ENCODE data around the gene ADAMTS8. TPM values are rescaled to one million over a fixed set of nuclear protein-coding genes. Genes with fewer than 3 reads are reported as not detected.

ADAMTS8 gene
- 0.05 TPM in 1 of 3 replicates, not detected in the others for polyA plus RNA-seq
- not detected for polyA plus RNA-seq (2011; ENCODE audit: low read depth)
- not detected in 2 replicates for polyA plus RNA-seq (2011; cell fraction: cytosol; rRNA removed)
- polyA plus RNA-seq (2011; cell fraction: nucleus; rRNA removed): 0.08 and 0.09 TPM in 2 replicates
- polyA plus RNA-seq (2012; ENCODE audit: low replicate concordance): not detected in 2 replicates
- 0.20 TPM in 1 of 3 replicates, not detected in the others for polyA minus RNA-seq
- not detected for polyA minus RNA-seq (2011; cell fraction: cytosol; rRNA and poly(A)+ RNA removed)
- polyA minus RNA-seq (2011; cell fraction: nucleus; rRNA and poly(A)+ RNA removed): not detected in 2 replicates

GRCh38 chr11:130428316-130429119, at the start of gene ADAMTS8:
Gene ADAMTS8, minus strand, starts transcription at chr11:130428609. Its CDS starts 323 bp downstream, at chr11:130428286.
- no peak within 1 kb of the TSS for H2AFZ ChIP-seq (ENCODE audit: control insufficient read depth, low read length)
- peak within 1 kb of the TSS; percentile 41 for H3K4me2 ChIP-seq (ENCODE audit: control insufficient read depth, extremely low read depth, insufficient read depth, low read depth, low read length)

GRCh38 chr11:130477586-130478203, 49.3 kb upstream of the ADAMTS8 start:
- Histone ChIP-seq H3K9me1 (ENCODE audit: control insufficient read depth, extremely low read depth, insufficient read depth, low read length) (no peaks in the 10 kb centered on the region), H2AFZ (ENCODE audit: control insufficient read depth, low read length) (no peak overlapping the region), H3K4me1 (ENCODE audit: control insufficient read depth, extremely low read depth, insufficient read depth, low read length) (no peaks in the 10 kb centered on the region), H3K27me3 (ENCODE audit: control insufficient read depth, extremely low read depth, insufficient read depth, low read length) (no peaks in the 10 kb centered on the region), H3K79me2 (ENCODE audit: control insufficient read depth, insufficient read depth, low read length) (no peaks in the 10 kb centered on the region), H3K4me2 (ENCODE audit: control insufficient read depth, extremely low read depth, insufficient read depth, low read depth, low read length) (no peak overlapping the region), H3K9ac (ENCODE audit: control insufficient read depth, extremely low read depth, insufficient read depth, low read length) (no peak overlapping the region), H4K20me1 (ENCODE audit: control insufficient read depth, extremely low read depth, insufficient read depth, low read length) (no peaks in the 10 kb centered on the region), H3K27ac (ENCODE audit: control insufficient read depth, insufficient read depth, low read length) (no peak overlapping the region), H3K36me3 (ENCODE audit: control insufficient read depth in 2 of 2, extremely low read depth in 1 of 2, insufficient read depth in 2 of 2, low read length in 2 of 2) (no peaks in the 10 kb centered on the region), H3K4me3 (ENCODE audit: control insufficient read depth in 2 of 3, extremely low read depth in 1 of 3, insufficient read depth in 2 of 3, low read depth in 1 of 3, low read length in 3 of 3) (no peak overlapping the region), H3K9me3 (ENCODE audit: control insufficient read depth, low read depth, low read length) (no peaks in the 10 kb centered on the region)
- dilution Hi-C loops (cut with MboI; ENCODE audit: extremely low pct_ligation_motif_present, low sequenced_read_pairs): no loop called here
- FAIRE-seq (no peak), DNase-seq (ENCODE audit: low read depth, low spot score) (no peak)
- TF ChIP-seq EZH2 (IDR thresholded peaks at IDR 0.05; ENCODE audit: low read length) (no peak), CTCF (optimal IDR thresholded peaks at IDR 0.05 in 1 of 3, IDR thresholded peaks at IDR 0.05 in 1 of 3, conservative IDR thresholded peaks at IDR 0.05 in 1 of 3; ENCODE audit: extremely low read depth in 1 of 3, insufficient read depth in 2 of 3, low read length in 3 of 3) (no peak)

More at GRCh38 chr11:130428316-130429119, at the start of gene ADAMTS8:
- no peaks in the 10 kb centered on the region for H3K79me2 ChIP-seq (ENCODE audit: control insufficient read depth, insufficient read depth, low read length)
- peak within 1 kb of the TSS in 2 of 3 experiments; percentile 14 to 34 for H3K4me3 ChIP-seq (ENCODE audit: control insufficient read depth in 2 of 3, extremely low read depth in 1 of 3, insufficient read depth in 2 of 3, low read depth in 1 of 3, low read length in 3 of 3)
- dilution Hi-C loops (cut with MboI; ENCODE audit: extremely low pct_ligation_motif_present, low sequenced_read_pairs): no loop called here
- H3K9me3 ChIP-seq (ENCODE audit: control insufficient read depth, low read depth, low read length): no peaks in the 10 kb centered on the region
- no peaks in the 10 kb centered on the region for H4K20me1 ChIP-seq (ENCODE audit: control insufficient read depth, extremely low read depth, insufficient read depth, low read length)
- no peaks in the 10 kb centered on the region for H3K36me3 ChIP-seq (ENCODE audit: control insufficient read depth in 2 of 2, extremely low read depth in 1 of 2, insufficient read depth in 2 of 2, low read length in 2 of 2)
- no peak within 1 kb of the TSS for H3K9ac ChIP-seq (ENCODE audit: control insufficient read depth, extremely low read depth, insufficient read depth, low read length)
- peaks cover 67% of the 10 kb centered on the region for H3K27me3 ChIP-seq (ENCODE audit: control insufficient read depth, extremely low read depth, insufficient read depth, low read length)
- no peaks in the 10 kb centered on the region for H3K9me1 ChIP-seq (ENCODE audit: control insufficient read depth, extremely low read depth, insufficient read depth, low read length)
- no peak within 1 kb of the TSS for H3K27ac ChIP-seq (ENCODE audit: control insufficient read depth, insufficient read depth, low read length)
- no peak for DNase-seq (ENCODE audit: low read depth, low spot score)
- H3K4me1 ChIP-seq (ENCODE audit: control insufficient read depth, extremely low read depth, insufficient read depth, low read length): no peaks in the 10 kb centered on the region
- no peak for TF ChIP-seq CTCF (optimal IDR thresholded peaks at IDR 0.05 in 1 of 3, IDR thresholded peaks at IDR 0.05 in 1 of 3, conservative IDR thresholded peaks at IDR 0.05 in 1 of 3; ENCODE audit: extremely low read depth in 1 of 3, insufficient read depth in 2 of 3, low read length in 3 of 3)
- peak; percentile 94 for TF ChIP-seq EZH2 (IDR thresholded peaks at IDR 0.05; ENCODE audit: low read length)
- no peak for FAIRE-seq
